OCI-LY7 (cell line): ENCODE data around the gene PACS1. TPM values are rescaled to one million over a fixed set of nuclear protein-coding genes. Genes with fewer than 3 reads are reported as not detected.

Experiments used
- BruUV-seq: library from RNA; stranded (reverse); fragments of 400-500 nt; replicated peaks from 2 replicates; lab custom pipeline; 2021; lab: Mats Ljungman, UMichigan
- CTCF ChIA-PET: fragments of 300-600 bp; sonication (Branson Sonifier 250); formaldehyde crosslinking; loops from one replicate; lab custom pipeline; 2022; ENCODE audit warnings: antibody characterized with exemption; ENCODE audit not compliant: unreplicated experiment; lab: Charles Lee
- POLR2A ChIA-PET: fragments of 300-600 bp; sonication (Branson Sonifier 250); formaldehyde crosslinking; loops from one replicate; lab custom pipeline; 2022; ENCODE audit warnings: antibody characterized with exemption; lab: Charles Lee
- DNase-seq: peaks from one replicate; pipeline ENCODE4 v3.0.0-alpha.2; 2015; ENCODE audit warnings: low spot score
- H2AFZ ChIP-seq: fragments of 200-600 bp; sonication (generic), shearing (Covaris generic); 2 replicates; pipeline ENCODE4 v1.6.1; 2014; ENCODE audit warnings: mild to moderate bottlenecking, antibody characterized with exemption, low read length, moderate library complexity
- H3K27ac ChIP-seq: fragments of 200-600 bp; sonication (generic); 2 replicates; pipeline ENCODE4 v1.5.1; 2014; ENCODE audit warnings: mixed run types, low read depth, mild to moderate bottlenecking, moderate library complexity, low read length, inconsistent platforms; ENCODE audit not compliant: poor library complexity, severe bottlenecking
- H3K36me3 ChIP-seq: fragments of 200-600 bp; sonication (generic); 2 replicates; pipeline ENCODE4 v1.6.1; 2014; ENCODE audit warnings: mild to moderate bottlenecking, antibody characterized with exemption, low read length, moderate library complexity, mixed read lengths; ENCODE audit not compliant: insufficient read depth
- H3K4me1 ChIP-seq: fragments of 200-600 bp; sonication (generic); 2 replicates; pipeline ENCODE4 v1.5.1; 2014; ENCODE audit warnings: mild to moderate bottlenecking, low read length; ENCODE audit not compliant: insufficient read depth, poor library complexity, severe bottlenecking
- H3K4me2 ChIP-seq: fragments of 200-600 bp; sonication (generic); 2 replicates; pipeline ENCODE4 v1.6.1; 2014; ENCODE audit warnings: mild to moderate bottlenecking, low read length
- H3K4me3 ChIP-seq: fragments of 200-600 bp; sonication (generic); 2 replicates; pipeline ENCODE4 v1.5.1; 2014; ENCODE audit warnings: mild to moderate bottlenecking, low read depth, low read length; ENCODE audit not compliant: poor library complexity, severe bottlenecking
- H3K79me2 ChIP-seq: fragments of 200-600 bp; sonication (generic); 2 replicates; pipeline ENCODE4 v1.6.1; 2016; ENCODE audit warnings: low read depth, mild to moderate bottlenecking, low read length, moderate library complexity, mixed read lengths; ENCODE audit not compliant: insufficient read depth
- H3K9me2 ChIP-seq: fragments of 200-600 bp; sonication (generic); 2 replicates; pipeline ENCODE4 v1.6.1; 2016; ENCODE audit warnings: mild to moderate bottlenecking, low read length, mixed read lengths; ENCODE audit not compliant: insufficient read depth
- H3K9me3 ChIP-seq: fragments of 200-600 bp; sonication (generic); 2 replicates; pipeline ENCODE4 v1.6.1; 2014; ENCODE audit warnings: mild to moderate bottlenecking, mixed run types, low read length, mixed read lengths
- H4K20me1 ChIP-seq: fragments of 200-600 bp; sonication (generic); 2 replicates; pipeline ENCODE4 v1.6.1; 2014; ENCODE audit warnings: mild to moderate bottlenecking, antibody characterized with exemption, low read length, moderate library complexity, mixed read lengths; ENCODE audit not compliant: insufficient read depth
- CTCF ChIP-seq: fragments of 200-600 bp; sonication (generic); conservative IDR thresholded peaks from 2 replicates; pipeline ENCODE4 v1.5.1; 2014; ENCODE audit warnings: mild to moderate bottlenecking, antibody characterized with exemption, low read length, moderate library complexity, mixed read lengths
- EZH2phosphoT487 ChIP-seq: fragments of 200-600 bp; sonication (generic); IDR thresholded peaks from 2 replicates; pipeline ENCODE4 v1.6.1; 2018; ENCODE audit warnings: low read depth, borderline replicate concordance, mild to moderate bottlenecking, mixed run types, antibody characterized with exemption, low read length, moderate library complexity, mixed read lengths
- intact Hi-C: fragments of 100-400 bp; cut with micrococcal nuclease; formaldehyde crosslinking; loops from one replicate; pipeline ENCODE4 v1.10.0; 2022; ENCODE audit not compliant: unreplicated experiment
- total RNA-seq, 2 experiments: library from RNA; depleted of rRNA in 1 of 2; stranded (reverse); fragments of >200 nt in 1 of 2; shearing (Covaris generic) in 1 of 2; gene quantifications; 2 replicates each; pipeline ENCODE4 v1.2.3, GENCODE V29; 2014 to 2022

Gene PACS1
- total RNA-seq, 2 experiments from 2014 or later: 23.7 to 52.5 TPM

- BruUV-seq: no TSS peak
- ChIA-PET CTCF (no interaction called here), POLR2A (interaction anchor here (1.1 to 2.6 kb wide), 2 partner anchors 10 to 12 kb away, joined by 4 to 20 read pairs; partner anchors contain the start of gene SF3B2)
- peaks cover 9% of the 10 kb centered on the region; the same call in 1 of the 2 replicates for H3K79me2 ChIP-seq
- H3K36me3 ChIP-seq: peaks cover 98% of the 10 kb centered on the region
- no peak overlapping the region for H3K27ac ChIP-seq
- H3K4me2 ChIP-seq: no peak overlapping the region
- peaks cover 16% of the 10 kb centered on the region for H3K4me1 ChIP-seq
- 0 out of 2 replicates have a peak, but pooled peaks cover 5% of the 10 kb centered on the region for H3K9me3 ChIP-seq
- H2AFZ ChIP-seq: no peak overlapping the region
- H3K9me2 ChIP-seq: no peaks in the 10 kb centered on the region
- no peak overlapping the region for H3K4me3 ChIP-seq
- DNase-seq: no peak
- no peaks in the 10 kb centered on the region for H4K20me1 ChIP-seq
- intact Hi-C loops: no loop called here
- TF ChIP-seq CTCF (no peak), EZH2phosphoT487 (no peak)
Observed at GRCh38 chr11:66064571-66064970, 5.5 kb upstream of the PACS1 start.

GRCh38 chr11:66066751-66067150, 3.3 kb upstream of the PACS1 start:
- H2AFZ ChIP-seq: no peak overlapping the region
- H3K9me3 ChIP-seq: 0 out of 2 replicates have a peak, but pooled peaks cover 5% of the 10 kb centered on the region
- ChIA-PET POLR2A (interaction anchor here (0.5 to 2.7 kb wide), 3 partner anchors 15 to 132 kb away, joined by 3 to 11 read pairs (median 6); partner anchors contain the start of gene SF3B2), CTCF (interaction anchor here (1.1 kb wide), 1 partner anchor 9 kb away, joined by 4 read pairs; no protein-coding TSS in a partner anchor)
- DNase-seq: no peak
- intact Hi-C loops: no loop called here
- no peak overlapping the region for H3K4me2 ChIP-seq
- H3K4me1 ChIP-seq: peaks cover 28% of the 10 kb centered on the region
- H3K79me2 ChIP-seq: peaks cover 17% of the 10 kb centered on the region; the same call in 1 of the 2 replicates
- BruUV-seq: no TSS peak
- no peaks in the 10 kb centered on the region for H3K9me2 ChIP-seq
- peak overlapping the region; percentile 26 for H3K27ac ChIP-seq
- no peak overlapping the region for H3K4me3 ChIP-seq
- no peaks in the 10 kb centered on the region for H4K20me1 ChIP-seq
- TF ChIP-seq EZH2phosphoT487 (no peak), CTCF (no peak)
- H3K36me3 ChIP-seq: peaks cover 76% of the 10 kb centered on the region

DNA sequence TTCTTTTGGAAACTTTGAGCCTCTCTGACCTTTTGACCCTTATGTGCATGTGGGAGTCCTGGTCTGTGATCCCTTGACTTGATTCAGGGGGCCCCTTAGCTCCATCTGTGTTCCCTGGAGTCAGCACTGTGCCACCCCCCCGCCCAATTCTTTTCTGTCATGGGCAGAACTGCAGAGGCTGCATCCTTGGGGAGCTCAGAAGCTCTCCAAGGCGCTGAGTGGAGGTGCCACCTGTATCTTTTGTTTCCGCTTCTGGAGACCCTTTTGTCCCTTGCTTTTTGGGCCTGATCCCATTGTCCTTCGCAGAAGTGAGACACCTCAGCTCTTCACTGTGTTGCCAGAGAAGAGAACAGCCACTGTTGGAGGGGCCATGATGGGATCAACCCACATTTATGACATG, 2.4 kb upstream of the PACS1 start:
- no peak overlapping the region for H2AFZ ChIP-seq
- H3K27ac ChIP-seq: no peak overlapping the region
- H3K4me1 ChIP-seq: peaks cover 37% of the 10 kb centered on the region
- peaks cover 69% of the 10 kb centered on the region for H3K36me3 ChIP-seq
- H3K4me3 ChIP-seq: no peak overlapping the region
- BruUV-seq: no TSS peak
- H3K9me2 ChIP-seq: no peaks in the 10 kb centered on the region
- 0 out of 2 replicates have a peak, but pooled peaks cover 5% of the 10 kb centered on the region for H3K9me3 ChIP-seq
- peaks cover 23% of the 10 kb centered on the region; the same call in 1 of the 2 replicates for H3K79me2 ChIP-seq
- no peaks in the 10 kb centered on the region for H4K20me1 ChIP-seq
- TF ChIP-seq EZH2phosphoT487 (no peak), CTCF (no peak)
- no peak overlapping the region for H3K4me2 ChIP-seq
- DNase-seq: no peak
- ChIA-PET POLR2A (interaction anchor here (0.5 to 2.7 kb wide), 2 partner anchors 16 to 105 kb away, joined by 6 to 11 read pairs; partner anchors contain the start of gene SF3B2), CTCF (interaction anchor here (1.1 kb wide), 1 partner anchor 10 kb away, joined by 4 read pairs; no protein-coding TSS in a partner anchor)
- intact Hi-C loops: loop anchor here (1.0 kb wide), 1 partner anchor 67 kb away; no protein-coding TSS in a partner anchor
